BLaER1 treated with 17β-estradiol and CSF1 and Interleukin-3, amounts not matched to agents 10 nM and 100 nM (cell line): Measurements from ENCODE around the gene ZFYVE19.
"Not testable (repeated sequence)": the region's sequence is repeated elsewhere in the genome, so short reads cannot be mapped to it uniquely, and the experiment has no call there.

Source experiments
- H3K27ac ChIP-seq, 11 experiments: shearing (Covaris generic); formaldehyde crosslinking; 2 replicates each; pipeline ENCODE4 v1.8.1; 2022
- H3K27me3 ChIP-seq, 11 experiments: shearing (Covaris generic); formaldehyde crosslinking; 2 replicates each; pipeline ENCODE4 v1.8.1; 2022
- H3K36me3 ChIP-seq, 11 experiments: shearing (Covaris generic); formaldehyde crosslinking; 2 replicates each; pipeline ENCODE4 v1.8.1; 2022
- H3K4me1 ChIP-seq, 10 experiments: shearing (Covaris generic); formaldehyde crosslinking; 2 replicates each; pipeline ENCODE4 v1.8.1; 2022
- H3K4me2 ChIP-seq, 11 experiments: shearing (Covaris generic); formaldehyde crosslinking; 2 replicates each; pipeline ENCODE4 v1.8.1; 2022
- H3K4me3 ChIP-seq, 10 experiments: shearing (Covaris generic); formaldehyde crosslinking; 2 replicates each; pipeline ENCODE4 v1.8.1; 2022
- H3K9ac ChIP-seq, 11 experiments: shearing (Covaris generic); formaldehyde crosslinking; 2 replicates each; pipeline ENCODE4 v1.8.1; 2022
- H3K9me3 ChIP-seq, 11 experiments: shearing (Covaris generic); formaldehyde crosslinking; replicated peaks in 1 of 11; 2 replicates each; pipeline ENCODE4 v1.8.1; 2022
- H4K20me1 ChIP-seq, 11 experiments: shearing (Covaris generic); formaldehyde crosslinking; 2 replicates each; pipeline ENCODE4 v1.8.1; 2022
- Cebpa-rat ChIP-seq, 11 experiments: shearing (Covaris generic); IDR thresholded peaks; 2 replicates each; pipeline ENCODE4 v1.8.1; 2022

ZFYVE19 gene

DNA sequence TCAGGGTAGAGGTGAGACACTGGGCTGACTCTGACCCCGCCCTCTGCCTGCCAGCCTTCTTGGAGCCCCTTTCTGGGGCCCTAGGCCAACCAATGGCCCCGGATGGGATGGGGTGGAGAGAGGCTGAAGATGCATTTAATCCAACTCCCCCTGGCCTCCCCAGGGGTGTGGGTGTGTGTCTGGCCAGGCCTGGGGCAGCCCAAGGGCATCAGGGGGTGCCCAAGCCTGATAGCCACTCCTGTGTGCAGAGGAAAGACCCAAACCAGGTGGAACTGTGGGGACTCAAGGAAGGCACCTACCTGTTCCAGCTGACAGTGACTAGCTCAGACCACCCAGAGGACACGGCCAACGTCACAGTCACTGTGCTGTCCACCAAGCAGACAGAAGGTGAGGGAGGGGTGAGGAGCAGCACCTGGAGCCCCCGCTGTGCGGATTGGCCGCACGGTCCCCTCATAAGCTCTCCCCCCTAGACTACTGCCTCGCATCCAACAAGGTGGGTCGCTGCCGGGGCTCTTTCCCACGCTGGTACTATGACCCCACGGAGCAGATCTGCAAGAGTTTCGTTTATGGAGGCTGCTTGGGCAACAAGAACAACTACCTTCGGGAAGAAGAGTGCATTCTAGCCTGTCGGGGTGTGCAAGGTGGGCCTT lies 46.5 kb downstream of the ZFYVE19 start:
- Histone ChIP-seq H3K4me3 (no peak overlapping the region), H3K9me3 (no peaks in the 10 kb centered on the region), H3K9ac (peak overlapping the region in 2 of 11 experiments; percentile 5 to 9; a peak in 5 of 22 replicates), H3K4me2 (no peak overlapping the region), H4K20me1 (peaks cover 0 to 43% (median 6%) of the 10 kb centered on the region in 11 experiments; a peak in 9 of 22 replicates), H3K4me1 (peaks cover 0 to 29% (median 2%) of the 10 kb centered on the region in 10 experiments; a peak in 11 of 20 replicates), H3K36me3 (peaks cover 66 to 88% (median 81%) of the 10 kb centered on the region in 11 experiments), H3K27ac (no peak overlapping the region), H3K27me3 (no peaks in the 10 kb centered on the region)
- TF ChIP-seq Cebpa-rat (IDR thresholded peaks at IDR 0.05): no peak

DNA sequence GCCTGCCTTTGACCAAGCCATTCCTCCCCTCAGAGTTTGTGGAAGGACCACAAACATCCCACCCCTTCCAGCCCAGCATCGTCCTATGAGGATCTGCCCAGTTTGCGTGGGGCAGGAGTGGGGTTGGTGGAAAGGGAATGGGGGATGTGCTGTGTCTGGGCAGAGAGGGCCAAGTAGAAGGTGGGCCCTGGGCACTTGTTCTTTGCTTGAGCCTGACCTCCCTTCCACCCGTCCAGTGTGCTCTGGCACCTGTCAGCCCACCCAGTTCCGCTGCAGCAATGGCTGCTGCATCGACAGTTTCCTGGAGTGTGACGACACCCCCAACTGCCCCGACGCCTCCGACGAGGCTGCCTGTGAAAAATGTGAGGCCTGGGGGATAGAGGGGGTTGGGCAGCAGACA lies 47.3 kb downstream of the ZFYVE19 start:
- Histone ChIP-seq H3K4me2 (no peak overlapping the region), H3K27ac (no peak overlapping the region), H3K9ac (no peak overlapping the region), H4K20me1 (peaks cover 0 to 43% (median 6%) of the 10 kb centered on the region in 11 experiments; a peak in 9 of 22 replicates), H3K9me3 (no peaks in the 10 kb centered on the region), H3K36me3 (peaks cover 66 to 91% (median 84%) of the 10 kb centered on the region in 11 experiments), H3K4me3 (no peak overlapping the region), H3K4me1 (peaks cover 0 to 27% (median 5%) of the 10 kb centered on the region in 10 experiments; a peak in 10 of 20 replicates), H3K27me3 (no peaks in the 10 kb centered on the region)
- TF ChIP-seq Cebpa-rat (IDR thresholded peaks at IDR 0.05): no peak

DNA sequence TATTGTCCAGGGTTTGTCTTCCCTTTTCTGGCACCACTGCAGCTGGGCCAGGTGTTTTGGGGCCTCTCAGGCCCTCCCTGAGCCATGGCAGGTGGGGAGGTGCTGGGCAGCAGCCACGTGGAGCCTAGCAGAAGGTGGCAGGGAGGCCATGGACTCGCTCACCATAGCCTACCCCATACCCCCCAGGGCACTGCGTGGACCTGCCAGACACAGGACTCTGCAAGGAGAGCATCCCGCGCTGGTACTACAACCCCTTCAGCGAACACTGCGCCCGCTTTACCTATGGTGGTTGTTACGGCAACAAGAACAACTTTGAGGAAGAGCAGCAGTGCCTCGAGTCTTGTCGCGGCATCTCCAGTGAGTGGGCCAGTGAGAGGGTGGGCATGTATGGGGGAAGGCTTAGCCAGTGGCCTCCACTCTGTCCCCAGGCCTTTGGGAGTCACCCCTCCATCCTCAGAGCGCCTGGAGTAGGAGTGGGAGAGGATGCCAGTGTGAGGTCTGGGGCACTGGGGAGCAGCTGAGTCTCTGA lies 48.9 kb downstream of the ZFYVE19 start:
- no peaks in the 10 kb centered on the region for H3K27me3 ChIP-seq

DNA sequence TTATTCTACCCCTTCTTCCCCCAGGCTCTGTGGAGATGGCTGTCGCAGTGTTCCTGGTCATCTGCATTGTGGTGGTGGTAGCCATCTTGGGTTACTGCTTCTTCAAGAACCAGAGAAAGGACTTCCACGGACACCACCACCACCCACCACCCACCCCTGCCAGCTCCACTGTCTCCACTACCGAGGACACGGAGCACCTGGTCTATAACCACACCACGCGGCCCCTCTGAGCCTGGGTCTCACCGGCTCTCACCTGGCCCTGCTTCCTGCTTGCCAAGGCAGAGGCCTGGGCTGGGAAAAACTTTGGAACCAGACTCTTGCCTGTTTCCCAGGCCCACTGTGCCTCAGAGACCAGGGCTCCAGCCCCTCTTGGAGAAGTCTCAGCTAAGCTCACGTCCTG lies 49.9 kb downstream of the ZFYVE19 start:
- peak overlapping the region in 4 of 11 experiments; percentile 30 to 78 (median 54); a peak in 6 of 22 replicates for H3K4me2 ChIP-seq
- peaks cover 52 to 65% (median 59%) of the 10 kb centered on the region in 11 experiments for H3K36me3 ChIP-seq
- H3K9ac ChIP-seq: peak overlapping the region in 6 of 11 experiments; percentile 26 to 57 (median 35); a peak in 5 of 22 replicates
- H3K27ac ChIP-seq: peak overlapping the region in 6 of 11 experiments; percentile 2 to 49 (median 24); a peak in 7 of 22 replicates
- H3K9me3 ChIP-seq: no peaks in the 10 kb centered on the region
- peaks cover 0 to 31% (median 0%) of the 10 kb centered on the region in 11 experiments; a peak in 7 of 22 replicates for H4K20me1 ChIP-seq
- peaks cover 0 to 53% (median 24%) of the 10 kb centered on the region in 10 experiments; a peak in 12 of 20 replicates for H3K4me1 ChIP-seq
- no peak for TF ChIP-seq Cebpa-rat (IDR thresholded peaks at IDR 0.05)
- no peaks in the 10 kb centered on the region for H3K27me3 ChIP-seq
- H3K4me3 ChIP-seq: no peak overlapping the region

More for the DNA sequence above, 48.9 kb downstream of the ZFYVE19 start:
- peaks cover 55 to 75% (median 68%) of the 10 kb centered on the region in 11 experiments for H3K36me3 ChIP-seq
- peaks cover 0 to 38% (median under 1%) of the 10 kb centered on the region in 11 experiments; a peak in 8 of 22 replicates for H4K20me1 ChIP-seq
- TF ChIP-seq Cebpa-rat (IDR thresholded peaks at IDR 0.05): no peak
- peaks cover 0 to 43% (median 17%) of the 10 kb centered on the region in 10 experiments; a peak in 12 of 20 replicates for H3K4me1 ChIP-seq
- no peak overlapping the region for H3K4me2 ChIP-seq
- H3K27ac ChIP-seq: peak overlapping the region in 1 of 11 experiments; percentile 1; a peak in 1 of 22 replicates
- H3K9ac ChIP-seq: no peak overlapping the region
- no peaks in the 10 kb centered on the region for H3K9me3 ChIP-seq
- no peak overlapping the region for H3K4me3 ChIP-seq

DNA sequence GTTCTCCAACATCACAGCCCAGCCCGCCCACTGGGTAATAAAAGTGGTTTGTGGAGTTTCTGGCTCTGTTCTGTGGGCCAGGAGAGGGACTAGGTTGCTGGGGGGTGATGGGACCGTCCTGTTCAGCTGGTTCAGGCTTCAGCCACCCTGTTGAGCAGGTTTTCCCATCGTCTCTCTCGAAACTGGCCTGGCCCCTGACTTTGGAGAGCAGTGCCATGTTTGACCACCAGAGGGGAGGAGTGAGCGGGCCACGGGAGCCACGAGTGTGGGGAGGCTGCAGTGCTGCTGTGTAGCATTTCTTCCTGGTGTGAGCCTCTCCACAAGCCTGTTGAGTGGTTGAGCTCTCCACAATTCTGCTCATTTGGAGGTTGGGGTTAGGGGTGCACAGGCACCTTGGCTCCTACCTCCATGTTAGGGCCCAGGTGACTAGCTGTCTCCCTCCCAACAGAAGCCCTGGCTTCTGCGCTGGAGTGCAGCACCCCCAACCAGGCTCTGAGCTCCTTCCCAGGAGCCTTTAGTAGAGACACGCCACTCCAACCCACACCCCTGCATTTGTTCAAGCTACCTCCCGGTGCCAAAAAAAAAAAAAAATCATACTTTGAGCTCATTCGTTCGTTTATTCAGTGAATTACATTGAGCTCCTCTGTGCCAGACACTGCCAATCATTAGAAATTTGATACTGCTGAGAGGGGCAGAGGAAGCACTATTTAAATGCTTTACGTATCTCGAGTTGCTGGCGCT lies 50.9 kb downstream of the ZFYVE19 start:
- Histone ChIP-seq H3K27ac (peak overlapping the region in 6 of 11 experiments; percentile 2 to 49 (median 23); a peak in 8 of 22 replicates), H3K9ac (peak overlapping the region in 4 of 11 experiments; percentile 23 to 57 (median 41); a peak in 3 of 22 replicates), H3K36me3 (peaks cover 42 to 56% (median 49%) of the 10 kb centered on the region in 11 experiments), H3K4me3 (no peak overlapping the region), H3K27me3 (no peaks in the 10 kb centered on the region), H3K4me1 (peaks cover 0 to 58% (median 29%) of the 10 kb centered on the region in 10 experiments; a peak in 12 of 20 replicates), H3K4me2 (peak overlapping the region in 4 of 11 experiments; percentile 30 to 78 (median 54); a peak in 6 of 22 replicates), H3K9me3 (no peaks in the 10 kb centered on the region), H4K20me1 (peaks cover 0 to 23% (median 0%) of the 10 kb centered on the region in 11 experiments; a peak in 5 of 22 replicates)
- no peak for TF ChIP-seq Cebpa-rat (IDR thresholded peaks at IDR 0.05)

DNA sequence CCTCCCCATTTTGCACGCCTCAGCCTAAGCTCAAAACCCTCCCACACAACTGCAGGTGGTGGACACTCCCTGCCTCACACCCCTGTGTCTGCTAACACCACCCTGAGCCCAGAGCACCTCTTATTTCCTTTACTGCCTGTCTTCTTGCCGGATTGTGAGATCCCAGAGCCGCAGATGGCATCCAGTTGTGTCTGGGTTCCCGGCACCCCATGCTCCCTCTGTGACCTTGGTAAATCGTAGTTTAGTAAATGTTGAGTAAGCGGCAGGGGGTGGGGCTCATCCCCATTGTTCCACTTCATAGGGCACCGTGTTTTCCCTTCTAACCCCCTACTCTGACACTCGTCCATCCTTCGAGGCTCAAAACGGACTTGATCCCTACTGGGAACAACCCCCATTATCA lies 51.8 kb downstream of the ZFYVE19 start:
- Histone ChIP-seq H3K9ac (0 out of 22 replicates have a peak overlapping the region, but pooled peaks of 1 of the 11 experiments have one; percentile 9), H4K20me1 (peaks cover 0 to 16% (median 0%) of the 10 kb centered on the region in 11 experiments; a peak in 2 of 22 replicates), H3K36me3 (peaks cover 33 to 47% (median 40%) of the 10 kb centered on the region in 11 experiments), H3K27me3 (no peaks in the 10 kb centered on the region), H3K4me2 (0 out of 22 replicates have a peak overlapping the region, but pooled peaks of 2 of the 11 experiments have one; percentile 14 to 60), H3K4me3 (no peak overlapping the region), H3K27ac (no peak overlapping the region), H3K9me3 (no peaks in the 10 kb centered on the region), H3K4me1 (peaks cover 0 to 58% (median 29%) of the 10 kb centered on the region in 10 experiments; a peak in 12 of 20 replicates)
- no peak for TF ChIP-seq Cebpa-rat (IDR thresholded peaks at IDR 0.05)

DNA sequence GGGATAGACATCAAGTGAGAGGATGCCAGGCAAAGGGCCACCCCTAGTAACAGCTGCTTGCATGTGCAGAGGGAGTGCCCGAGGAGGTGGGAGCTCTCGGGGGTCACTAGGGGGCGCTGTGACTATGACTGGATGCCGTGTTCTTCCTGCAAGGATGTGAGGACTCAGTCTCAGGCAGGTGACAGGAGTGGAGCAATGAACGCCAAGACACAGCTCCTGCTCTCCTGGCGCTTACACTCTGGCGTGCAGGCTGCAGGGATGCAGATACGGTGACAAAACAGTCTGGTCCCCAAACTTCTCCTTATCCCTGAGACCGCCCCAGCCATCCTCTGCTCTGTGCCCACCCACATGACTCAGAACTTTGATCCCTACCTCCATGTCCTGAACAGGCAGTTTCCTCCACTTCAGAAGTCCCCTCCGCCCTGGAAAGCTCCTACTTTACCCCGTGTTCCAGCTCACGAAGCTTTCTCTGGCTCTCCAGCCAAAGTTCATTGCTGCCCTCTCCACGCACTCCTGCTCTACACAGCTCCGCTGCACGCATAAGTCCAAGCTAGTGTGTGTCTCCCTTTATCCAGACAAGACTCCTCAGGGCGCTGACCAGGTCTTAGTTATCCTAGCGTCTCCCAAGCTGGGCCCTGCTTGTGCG lies 52.4 kb downstream of the ZFYVE19 start:
- Histone ChIP-seq H3K4me3 (no peak overlapping the region), H4K20me1 (peaks cover 0 to 16% (median 0%) of the 10 kb centered on the region in 11 experiments; a peak in 2 of 22 replicates), H3K27me3 (no peaks in the 10 kb centered on the region), H3K9me3 (no peaks in the 10 kb centered on the region), H3K36me3 (peaks cover 27 to 40% (median 34%) of the 10 kb centered on the region in 11 experiments), H3K9ac (no peak overlapping the region), H3K4me2 (peak overlapping the region in 4 of 11 experiments; percentile 59 to 68 (median 62); a peak in 5 of 22 replicates), H3K27ac (no peak overlapping the region), H3K4me1 (peaks cover 0 to 58% (median 29%) of the 10 kb centered on the region in 10 experiments; a peak in 12 of 20 replicates)
- TF ChIP-seq Cebpa-rat (IDR thresholded peaks at IDR 0.05): no peak

DNA sequence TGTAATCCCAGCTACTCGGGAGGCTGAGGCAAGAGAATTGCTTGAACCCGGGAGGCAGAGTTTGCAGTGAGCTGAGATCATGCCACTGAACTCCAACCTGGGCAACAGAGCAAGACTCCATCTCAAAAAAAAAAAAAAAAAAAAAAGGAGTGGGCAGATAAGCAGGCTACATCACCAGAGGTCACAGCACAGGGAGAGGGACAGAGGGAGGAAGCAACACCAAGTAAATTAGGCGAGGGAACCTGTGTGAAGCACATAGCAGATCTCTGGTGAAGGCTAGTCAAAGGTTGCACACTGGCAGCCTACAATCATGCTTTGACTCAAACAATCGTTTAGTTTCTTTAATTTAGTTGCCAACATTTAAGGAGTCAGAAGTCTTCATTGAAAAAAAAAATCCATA lies 54.3 kb downstream of the ZFYVE19 start:
- H3K9me3 ChIP-seq, H3K9ac ChIP-seq, H3K27me3 ChIP-seq, H3K4me3 ChIP-seq, H3K27ac ChIP-seq: not testable (repeated sequence)
- peak overlapping the region in 5 of 11 experiments; percentile 44 to 68 (median 60); a peak in 7 of 22 replicates for H3K4me2 ChIP-seq
- peaks cover 0 to 10% (median 0%) of the 10 kb centered on the region in 11 experiments; a peak in 2 of 22 replicates for H4K20me1 ChIP-seq
- peaks cover 9 to 22% (median 15%) of the 10 kb centered on the region in 11 experiments for H3K36me3 ChIP-seq
- H3K4me1 ChIP-seq: peaks cover 0 to 70% (median 39%) of the 10 kb centered on the region in 10 experiments; a peak in 17 of 20 replicates
